HG03439 (cell line): ENCODE measurements around the gene ENAH.
"Not testable (repeated sequence)": the region's sequence is repeated elsewhere in the genome, so short reads cannot be mapped to it uniquely, and the experiment has no call there.

Source experiments
- ATAC-seq: cut with Tn5 transposase; IDR thresholded peaks from one replicate; pipeline ENCODE4 v1.9.1; 2021; ENCODE audit warnings: mild to moderate bottlenecking, moderate library complexity; ENCODE audit not compliant: unreplicated experiment

Gene ENAH

GRCh38 chr1:225650179-225650578, 2.7 kb downstream of the ENAH start:
- ATAC-seq: no peak

- no peak for ATAC-seq
Observed at GRCh38 chr1:225645194-225645895, 7.6 kb downstream of the ENAH start.

GRCh38 chr1:225644666-225645065, 8.3 kb downstream of the ENAH start:
- no peak for ATAC-seq

- ATAC-seq: no peak
Observed at GRCh38 chr1:225642177-225642576, 10.7 kb downstream of the ENAH start.

- ATAC-seq: no peak
Observed at GRCh38 chr1:225638853-225639252, 14.1 kb downstream of the ENAH start.

GRCh38 chr1:225637651-225638199, 15.2 kb downstream of the ENAH start:
- no peak for ATAC-seq

DNA sequence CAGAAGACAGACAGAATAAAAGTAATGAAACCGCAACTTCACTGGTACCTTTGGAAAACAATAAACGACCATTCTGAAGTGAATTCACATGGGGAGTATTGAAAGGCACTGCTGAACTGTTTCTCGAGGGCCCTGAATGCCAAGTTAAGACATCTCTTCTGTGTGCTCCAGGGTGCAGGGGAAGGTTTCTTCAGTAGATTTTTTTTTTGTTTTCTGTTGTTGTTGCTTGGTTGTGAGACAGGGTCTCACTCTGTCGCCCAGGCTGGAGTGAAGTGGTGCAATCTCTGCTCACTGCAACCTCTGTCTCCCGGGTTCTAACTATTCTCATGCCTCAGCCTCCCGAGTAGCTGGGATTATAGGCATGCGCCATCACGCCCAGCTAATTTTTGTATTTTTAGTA, 15.9 kb downstream of the ENAH start:
- not testable (repeated sequence) for ATAC-seq

GRCh38 chr1:225635649-225636048, 17.3 kb downstream of the ENAH start:
- no peak for ATAC-seq

DNA sequence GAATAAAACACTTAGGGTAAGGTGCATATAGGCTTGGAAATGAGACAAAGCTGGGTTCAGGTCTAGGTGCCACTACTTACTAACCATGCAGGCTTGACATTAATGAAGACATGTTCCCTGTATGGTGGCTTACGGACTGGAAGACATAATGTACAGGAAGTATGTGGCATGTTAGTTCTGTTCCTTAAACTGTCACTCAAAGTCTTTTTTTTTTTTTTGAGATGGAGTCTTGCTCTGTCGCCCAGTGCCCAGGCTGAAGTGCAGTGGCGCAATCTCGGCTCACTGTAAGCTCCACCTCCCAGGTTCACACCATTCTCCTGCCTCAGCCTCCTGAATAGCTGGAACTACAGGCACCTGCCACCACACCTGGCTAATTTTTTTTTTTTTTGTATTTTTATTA, 20.1 kb downstream of the ENAH start:
- ATAC-seq: not testable (repeated sequence)

DNA sequence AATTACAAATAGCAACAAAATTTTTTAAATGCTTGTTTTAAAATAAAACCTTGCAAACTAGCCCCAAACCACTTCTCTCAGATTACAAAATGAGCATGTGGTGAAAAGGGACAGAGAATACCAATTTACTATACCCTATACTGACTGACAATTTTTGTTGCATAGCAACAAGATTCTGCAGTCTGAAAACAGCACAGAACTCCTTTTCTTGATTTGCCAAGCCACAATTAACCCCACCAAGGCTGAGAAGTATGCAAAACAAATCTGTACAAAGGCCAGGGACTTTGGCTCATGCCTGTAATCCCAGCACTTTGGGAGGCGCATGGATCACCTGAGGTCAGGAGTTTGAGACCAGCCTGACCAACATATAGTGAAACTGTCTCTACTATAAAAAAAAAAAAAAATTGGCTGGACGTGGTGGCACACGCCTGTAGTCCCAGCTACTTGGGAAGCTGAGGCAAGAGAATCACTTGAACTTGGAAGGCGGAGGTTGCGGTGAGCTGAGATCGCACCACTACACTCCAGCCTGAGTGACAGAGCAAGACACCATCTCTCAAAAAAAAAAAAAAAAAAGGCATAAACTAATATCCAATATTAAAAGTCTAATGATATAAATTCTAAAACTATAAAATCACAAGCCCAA, 21.8 kb downstream of the ENAH start:
- ATAC-seq: no peak

- ATAC-seq: no peak
Observed at GRCh38 chr1:225629483-225629882, 23.4 kb downstream of the ENAH start.

GRCh38 chr1:225628794-225629193, 24.1 kb downstream of the ENAH start:
- not testable (repeated sequence) for ATAC-seq

- no peak for ATAC-seq
Observed at GRCh38 chr1:225627304-225627947, 25.5 kb downstream of the ENAH start.

DNA sequence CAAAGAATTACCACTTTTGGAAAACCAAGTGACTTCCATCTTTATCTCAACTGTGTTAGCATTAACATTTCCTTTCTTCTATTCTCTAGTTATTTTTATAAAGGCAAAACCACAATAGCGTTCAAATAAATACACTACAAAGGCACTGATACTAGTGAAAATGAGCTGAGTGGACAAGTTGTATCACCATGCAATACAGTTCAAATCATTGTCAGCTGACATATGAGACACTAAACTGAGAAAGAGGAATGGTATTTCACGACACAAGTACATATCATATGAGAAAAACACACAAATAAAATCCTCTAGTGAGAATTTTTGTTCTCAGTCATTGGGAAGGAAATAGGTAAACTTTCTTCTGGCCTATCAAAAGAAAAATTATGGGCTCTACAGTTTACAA, 26.2 kb downstream of the ENAH start:
- no peak for ATAC-seq

DNA sequence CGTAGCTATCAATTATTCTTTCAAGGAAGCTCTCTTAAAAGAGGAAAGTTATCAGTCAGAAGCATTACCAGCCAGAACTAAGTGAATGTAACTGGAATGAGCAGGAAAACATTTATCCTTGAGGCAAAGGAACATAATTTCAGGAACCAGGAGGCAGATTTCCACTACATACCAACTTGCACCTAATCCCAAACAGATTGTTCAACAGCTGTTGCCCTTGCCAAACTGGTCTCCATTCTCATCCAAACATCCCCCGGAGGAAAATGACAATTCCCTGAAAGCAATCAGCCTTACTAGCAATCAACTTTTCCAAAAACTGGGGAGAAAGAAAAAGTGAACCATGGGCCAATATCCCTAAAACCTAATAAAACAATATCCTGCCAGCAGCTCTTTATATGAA, 35.0 kb downstream of the ENAH start:
- no peak for ATAC-seq

DNA sequence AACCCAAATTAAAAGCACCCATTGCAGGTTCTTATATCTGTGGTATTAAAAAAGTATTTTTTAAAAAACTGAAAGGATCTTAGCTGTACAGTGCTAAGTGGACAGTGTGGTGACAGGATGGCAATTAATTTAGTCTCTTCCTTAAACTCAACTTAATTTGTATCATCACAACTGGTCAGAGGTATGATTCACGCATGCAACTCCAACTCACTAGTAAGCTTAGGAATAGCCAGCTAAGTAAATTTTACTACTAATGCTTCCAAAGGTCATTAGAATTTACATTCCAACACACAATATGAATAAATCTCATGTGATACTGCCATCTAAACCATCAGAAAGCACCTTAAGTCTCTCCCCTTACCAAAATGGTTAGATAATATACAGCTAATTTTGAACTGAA, 35.4 kb downstream of the ENAH start:
- ATAC-seq: no peak

DNA sequence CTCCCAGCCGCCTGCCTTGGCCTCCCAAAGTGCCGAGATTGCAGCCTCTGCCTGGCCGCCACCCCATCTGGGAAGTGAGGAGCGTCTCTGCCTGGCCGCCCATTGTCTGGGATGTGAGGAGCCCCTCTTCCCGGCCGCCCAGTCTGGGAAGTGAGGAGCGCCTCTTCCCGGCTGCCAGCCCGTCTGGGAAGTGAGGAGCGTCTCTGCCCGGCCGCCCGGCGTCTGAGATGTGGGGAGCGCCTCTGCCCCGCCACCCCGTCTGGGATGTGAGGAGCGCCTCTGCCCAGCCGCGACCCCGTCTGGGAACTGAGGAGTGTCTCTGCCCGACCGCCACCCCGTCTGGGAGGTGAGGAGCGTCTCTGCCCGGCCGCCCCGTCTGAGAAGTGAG, 37.5 kb downstream of the ENAH start:
- ATAC-seq: not testable (repeated sequence)

- ATAC-seq: no peak
Observed at GRCh38 chr1:225613006-225613405, 39.9 kb downstream of the ENAH start.

- no peak for ATAC-seq
Observed at GRCh38 chr1:225612287-225612686, 40.6 kb downstream of the ENAH start.

GRCh38 chr1:225611537-225612223, 41.2 kb downstream of the ENAH start:
- no peak for ATAC-seq

GRCh38 chr1:225610539-225610938, 42.4 kb downstream of the ENAH start:
- no peak for ATAC-seq
